Measurements from ENCODE around the gene TMEM178B.

Gene TMEM178B

GRCh38 chr7:141480953-141481352 lies 407.1 kb downstream of the TMEM178B start:
- no peak for TF ChIP-seq CTCF (conservative IDR thresholded peaks at IDR 0.05; ENCODE audit: low read depth, low read length)
- no peak for DNase-seq (ENCODE audit: low read depth)
- H3K4me3 ChIP-seq (ENCODE audit: low read length), result no peak overlapping the region

- no peak overlapping the region for H3K4me3 ChIP-seq (ENCODE audit: low read length)
- TF ChIP-seq CTCF (conservative IDR thresholded peaks at IDR 0.05; ENCODE audit: low read depth, low read length), result no peak
- no peak for DNase-seq (ENCODE audit: low read depth)
Observed at GRCh38 chr7:141481971-141482370, 408.1 kb downstream of the TMEM178B start.

GRCh38 chr7:141483044-141483443 lies 409.2 kb downstream of the TMEM178B start:
- no peak for DNase-seq (ENCODE audit: low read depth)
- H3K4me3 ChIP-seq (ENCODE audit: low read length), result no peak overlapping the region
- no peak for TF ChIP-seq CTCF (conservative IDR thresholded peaks at IDR 0.05; ENCODE audit: low read depth, low read length)

- DNase-seq (ENCODE audit: low read depth), result no peak
- no peak for TF ChIP-seq CTCF (conservative IDR thresholded peaks at IDR 0.05; ENCODE audit: low read depth, low read length)
- H3K4me3 ChIP-seq (ENCODE audit: low read length), result no peak overlapping the region
Observed at GRCh38 chr7:141484907-141485306, 411.0 kb downstream of the TMEM178B start.

- no peak for DNase-seq (ENCODE audit: low read depth)
- H3K4me3 ChIP-seq (ENCODE audit: low read length), result no peak overlapping the region
- no peak for TF ChIP-seq CTCF (conservative IDR thresholded peaks at IDR 0.05; ENCODE audit: low read depth, low read length)
Observed at GRCh38 chr7:141486959-141487358, 413.1 kb downstream of the TMEM178B start.

GRCh38 chr7:141490474-141490873 lies 416.6 kb downstream of the TMEM178B start:
- no peak for DNase-seq (ENCODE audit: low read depth)
- TF ChIP-seq CTCF (conservative IDR thresholded peaks at IDR 0.05; ENCODE audit: low read depth, low read length), result no peak
- H3K4me3 ChIP-seq (ENCODE audit: low read length), result no peak overlapping the region

GRCh38 chr7:141495057-141495456 lies 421.2 kb downstream of the TMEM178B start:
- no peak overlapping the region for H3K4me3 ChIP-seq (ENCODE audit: low read length)
- DNase-seq (ENCODE audit: low read depth), result no peak
- TF ChIP-seq CTCF (conservative IDR thresholded peaks at IDR 0.05; ENCODE audit: low read depth, low read length), result no peak

All from retinal pigment epithelial cell (primary cell).